ENCODE data around the gene SSC5D. TPM values are rescaled to one million over a fixed set of nuclear protein-coding genes. Genes with fewer than 3 reads are reported as not detected.

SSC5D gene
- total and polyA plus RNA-seq, 2 experiments from 2014 or later = 10.0 to 12.6 TPM

- DNase-seq = no peak
- no peak for TF ChIP-seq EZH2 (IDR thresholded peaks at IDR 0.05; ENCODE audit: insufficient read depth, poor library complexity, severe bottlenecking)
- Histone ChIP-seq H3K9me2 (ENCODE audit: insufficient read depth) (no peaks in the 10 kb centered on the region), H3K4me1 (ENCODE audit: insufficient read depth) (no peaks in the 10 kb centered on the region), H3K27ac (no peak overlapping the region), H4K20me1 (ENCODE audit: insufficient read depth) (no peaks in the 10 kb centered on the region), H3K4me3 (no peak overlapping the region), H3K36me3 (ENCODE audit: low read depth) (no peaks in the 10 kb centered on the region), H3K27me3 (replicated peaks; ENCODE audit: insufficient read depth) (no peaks in the 10 kb centered on the region), H3K9me3 (ENCODE audit: low read depth) (no peaks in the 10 kb centered on the region), H2AFZ (no peak overlapping the region), H3K79me2 (ENCODE audit: insufficient read depth) (no peaks in the 10 kb centered on the region), H3F3A (ENCODE audit: insufficient read depth) (no peaks in the 10 kb centered on the region), H3K4me2 (ENCODE audit: unreplicated experiment) (no peak overlapping the region), H3K9ac (no peak overlapping the region)
- in situ Hi-C loops (cut with MboI) = no loop called here
- 82 to 86% methylated on average over 19 to 22 of the region's 22 CpGs for WGBS, 2 experiments (ENCODE audit: low coverage in 1 of 2, low lambda C conversion rate in 2 of 2, missing lambda C conversion rate in 2 of 2)
Measured at GRCh38 chr19:55535965-55536350, 47.7 kb downstream of the SSC5D start.

GRCh38 chr19:55536366-55536765, 48.1 kb downstream of the SSC5D start:
- no peaks in the 10 kb centered on the region for H3K36me3 ChIP-seq (ENCODE audit: low read depth)
- no peaks in the 10 kb centered on the region for H3K4me1 ChIP-seq (ENCODE audit: insufficient read depth)
- no peak overlapping the region for H2AFZ ChIP-seq
- H3K9me2 ChIP-seq (ENCODE audit: insufficient read depth) = no peaks in the 10 kb centered on the region
- WGBS, 2 experiments (ENCODE audit: low coverage in 1 of 2, low lambda C conversion rate in 2 of 2, missing lambda C conversion rate in 2 of 2) = 89 to 100% methylated on average over 1 to 11 of the region's 11 CpGs
- H3K4me3 ChIP-seq = no peak overlapping the region
- no peaks in the 10 kb centered on the region for H3K27me3 ChIP-seq (replicated peaks; ENCODE audit: insufficient read depth)
- in situ Hi-C loops (cut with MboI) = no loop called here
- no peak for DNase-seq
- no peak overlapping the region for H3K27ac ChIP-seq
- no peak for TF ChIP-seq EZH2 (IDR thresholded peaks at IDR 0.05; ENCODE audit: insufficient read depth, poor library complexity, severe bottlenecking)
- no peak for TF ChIP-seq EZH2phosphoT487 (IDR thresholded peaks at IDR 0.05; ENCODE audit: insufficient read depth, low read depth)
- H3F3A ChIP-seq (ENCODE audit: insufficient read depth) = no peaks in the 10 kb centered on the region
- no peaks in the 10 kb centered on the region for H4K20me1 ChIP-seq (ENCODE audit: insufficient read depth)
- no peaks in the 10 kb centered on the region for H3K9me3 ChIP-seq (ENCODE audit: low read depth)
- H3K79me2 ChIP-seq (ENCODE audit: insufficient read depth) = no peaks in the 10 kb centered on the region
- H3K9ac ChIP-seq = no peak overlapping the region
- H3K4me2 ChIP-seq (ENCODE audit: unreplicated experiment) = no peak overlapping the region

- no peaks in the 10 kb centered on the region for H3K36me3 ChIP-seq (ENCODE audit: low read depth)
- no peaks in the 10 kb centered on the region for H3F3A ChIP-seq (ENCODE audit: insufficient read depth)
- H3K9me3 ChIP-seq (ENCODE audit: low read depth) = no peaks in the 10 kb centered on the region
- H4K20me1 ChIP-seq (ENCODE audit: insufficient read depth) = no peaks in the 10 kb centered on the region
- H3K4me3 ChIP-seq = no peak within 1 kb of the TSS
- H3K4me2 ChIP-seq (ENCODE audit: unreplicated experiment) = no peak within 1 kb of the TSS
- H3K27me3 ChIP-seq (replicated peaks; ENCODE audit: insufficient read depth) = no peaks in the 10 kb centered on the region
- H2AFZ ChIP-seq = no peak within 1 kb of the TSS
- TF ChIP-seq EZH2 (IDR thresholded peaks at IDR 0.05; ENCODE audit: insufficient read depth, poor library complexity, severe bottlenecking) (no peak), EZH2phosphoT487 (IDR thresholded peaks at IDR 0.05; ENCODE audit: insufficient read depth, low read depth) (no peak)
- H3K27ac ChIP-seq = no peak within 1 kb of the TSS
- in situ Hi-C loops (cut with MboI) = no loop called here
- H3K9me2 ChIP-seq (ENCODE audit: insufficient read depth) = no peaks in the 10 kb centered on the region
- DNase-seq = no peak
- H3K9ac ChIP-seq = no peak within 1 kb of the TSS
- 20 to 24% methylated on average over 9 to 14 of the region's 14 CpGs for WGBS, 2 experiments (ENCODE audit: low coverage in 1 of 2, low lambda C conversion rate in 2 of 2, missing lambda C conversion rate in 2 of 2)
- no peaks in the 10 kb centered on the region for H3K79me2 ChIP-seq (ENCODE audit: insufficient read depth)
- H3K4me1 ChIP-seq (ENCODE audit: insufficient read depth) = no peaks in the 10 kb centered on the region
Measured at GRCh38 chr19:55536951-55537740, 48.9 kb downstream of the SSC5D start, which contains the start of gene SBK2. TSS of gene SBK2 (minus strand) at chr19:55537133. CDS start at chr19:55536294, 839 bp downstream.

GRCh38 chr19:55537741-55538111, 49.5 kb downstream of the SSC5D start:
- no peak overlapping the region for H3K9ac ChIP-seq

More at GRCh38 chr19:55537741-55538111, 49.5 kb downstream of the SSC5D start:
- Histone ChIP-seq H3K4me3 (no peak overlapping the region), H3K9me3 (ENCODE audit: low read depth) (no peaks in the 10 kb centered on the region), H3F3A (ENCODE audit: insufficient read depth) (no peaks in the 10 kb centered on the region), H3K9me2 (ENCODE audit: insufficient read depth) (no peaks in the 10 kb centered on the region), H4K20me1 (ENCODE audit: insufficient read depth) (no peaks in the 10 kb centered on the region), H3K36me3 (ENCODE audit: low read depth) (no peaks in the 10 kb centered on the region), H3K27ac (no peak overlapping the region), H2AFZ (no peak overlapping the region), H3K4me1 (ENCODE audit: insufficient read depth) (no peaks in the 10 kb centered on the region), H3K27me3 (replicated peaks; ENCODE audit: insufficient read depth) (no peaks in the 10 kb centered on the region), H3K79me2 (ENCODE audit: insufficient read depth) (no peaks in the 10 kb centered on the region), H3K4me2 (ENCODE audit: unreplicated experiment) (no peak overlapping the region)
- in situ Hi-C loops (cut with MboI) = no loop called here
- WGBS, 2 experiments (ENCODE audit: low coverage in 1 of 2, low lambda C conversion rate in 2 of 2, missing lambda C conversion rate in 2 of 2) = 53% methylated on average over 3 to 5 of the region's 5 CpGs
- peak; percentile 45 for DNase-seq
- TF ChIP-seq EZH2phosphoT487 (IDR thresholded peaks at IDR 0.05; ENCODE audit: insufficient read depth, low read depth) (no peak), EZH2 (IDR thresholded peaks at IDR 0.05; ENCODE audit: insufficient read depth, poor library complexity, severe bottlenecking) (no peak)

Measured in GM23248 (cell line).